HEK293 (cell line): Measurements from ENCODE around the gene SPART.

Experiments used
- CTCF ChIA-PET: fragments of 350-600 bp; formaldehyde crosslinking; extraction: SDS; loops from one replicate; lab custom pipeline; 2021; ENCODE audit warnings: antibody characterized with exemption; lab: Yijun Ruan, JAX
- POLR2A ChIA-PET: fragments of 300-600 bp; formaldehyde crosslinking; extraction: SDS; loops from one replicate; lab custom pipeline; 2020; ENCODE audit warnings: antibody characterized with exemption, inconsistent platforms; lab: Yijun Ruan, JAX
- H3K27ac ChIP-seq: fragments of 200-500 bp; sonication (Bioruptor generic); 2 replicates; pipeline ENCODE4 v1.5.1; 2014; ENCODE audit warnings: low read depth, low read length, control low read depth, inconsistent platforms; ENCODE audit errors: extremely low read depth
- H3K36me3 ChIP-seq, 2 experiments: fragments of 200-500 bp in 1 of 2; sonication (Bioruptor generic) in 1 of 2; 1 replicate in 1 of 2; 2 replicates in 1 of 2; pipeline ENCODE4 v1.5.1; 2014 to 2017; ENCODE audit warnings: inconsistent platforms in 2 of 2, low read length in 2 of 2; ENCODE audit not compliant: control insufficient read depth in 2 of 2, insufficient read depth in 1 of 2
- H3K4me1 ChIP-seq: fragments of 200-500 bp; sonication (Bioruptor generic); 2 replicates; pipeline ENCODE4 v1.5.1; 2014; ENCODE audit warnings: mild to moderate bottlenecking, low read length, inconsistent platforms; ENCODE audit not compliant: control insufficient read depth, insufficient read depth
- H3K4me3 ChIP-seq: 2 replicates; pipeline ENCODE4 v1.5.1; 2011; ENCODE audit warnings: low read depth, mild to moderate bottlenecking, control low read depth, low read length, moderate library complexity
- H3K9me3 ChIP-seq: fragments of 200-500 bp; sonication (Bioruptor generic); 2 replicates; pipeline ENCODE4 v1.5.1; 2014; ENCODE audit warnings: low read depth, low read length, inconsistent platforms; ENCODE audit not compliant: control insufficient read depth, insufficient read depth
- BCL11A ChIP-seq: fragments of 450-650 bp; formaldehyde crosslinking; IDR thresholded peaks from 2 replicates; pipeline ENCODE4 v1.5.1; 2016; ENCODE audit warnings: low read depth, missing biosample characterization, missing genetic modification characterization
- BCL6B ChIP-seq: fragments of 450-650 bp; formaldehyde crosslinking; IDR thresholded peaks from 2 replicates; pipeline ENCODE4 v1.5.1; 2017; ENCODE audit warnings: missing biosample characterization, missing genetic modification characterization
- GLI4 ChIP-seq: fragments of 450-650 bp; formaldehyde crosslinking; IDR thresholded peaks from 2 replicates; pipeline ENCODE4 v1.5.1; 2016; ENCODE audit warnings: missing biosample characterization, missing genetic modification characterization
- IKZF3 ChIP-seq: fragments of 450-650 bp; IDR thresholded peaks from 2 replicates; pipeline ENCODE4 v1.5.0; 2018; ENCODE audit warnings: missing biosample characterization, mild to moderate bottlenecking, missing genetic modification characterization, moderate library complexity
- KLF8 ChIP-seq: fragments of 450-650 bp; formaldehyde crosslinking; IDR thresholded peaks from 2 replicates; pipeline ENCODE4 v1.5.1; 2016; ENCODE audit warnings: missing biosample characterization, missing genetic modification characterization
- MEIS1 ChIP-seq: sonication (generic); formaldehyde crosslinking; IDR thresholded peaks from 2 replicates; pipeline ENCODE4 v1.8.1; 2022; ENCODE audit warnings: missing genetic modification reagents, mild to moderate bottlenecking, borderline replicate concordance
- REST ChIP-seq: fragments of 450-650 bp; formaldehyde crosslinking; IDR thresholded peaks from 2 replicates; pipeline ENCODE4 v1.5.1; 2016; ENCODE audit warnings: missing biosample characterization, missing genetic modification characterization
- TRIM28 ChIP-seq: IDR thresholded peaks from 2 replicates; pipeline ENCODE4 v1.6.1; 2011; ENCODE audit warnings: low read length, control low read depth, borderline replicate concordance
- ZBTB1 ChIP-seq: fragments of 450-650 bp; formaldehyde crosslinking; IDR thresholded peaks from 2 replicates; pipeline ENCODE4 v1.5.1; 2016; ENCODE audit warnings: missing biosample characterization, missing genetic modification characterization
- ZBTB44 ChIP-seq: fragments of 450-650 bp; IDR thresholded peaks from 2 replicates; pipeline ENCODE4 v1.5.1; 2018; ENCODE audit warnings: missing biosample characterization, mild to moderate bottlenecking, missing genetic modification characterization
- ZBTB48 ChIP-seq: fragments of 450-650 bp; formaldehyde crosslinking; IDR thresholded peaks from 2 replicates; pipeline ENCODE4 v1.5.1; 2016; ENCODE audit warnings: missing biosample characterization, missing genetic modification characterization
- ZNF133 ChIP-seq: fragments of 450-650 bp; formaldehyde crosslinking; IDR thresholded peaks from 2 replicates; pipeline ENCODE4 v1.5.1; 2016; ENCODE audit warnings: missing biosample characterization, missing genetic modification characterization
- ZNF155 ChIP-seq: fragments of 450-650 bp; formaldehyde crosslinking; IDR thresholded peaks from 2 replicates; pipeline ENCODE4 v1.5.1; 2016; ENCODE audit warnings: missing biosample characterization, missing genetic modification characterization
- ZNF169 ChIP-seq: fragments of 450-650 bp; formaldehyde crosslinking; IDR thresholded peaks from 2 replicates; pipeline ENCODE4 v1.5.1; 2016; ENCODE audit warnings: missing biosample characterization, missing genetic modification characterization
- ZNF175 ChIP-seq: fragments of 450-650 bp; formaldehyde crosslinking; IDR thresholded peaks from 2 replicates; pipeline ENCODE4 v1.5.1; 2016; ENCODE audit warnings: missing biosample characterization, missing genetic modification characterization
- ZNF223 ChIP-seq: fragments of 450-650 bp; formaldehyde crosslinking; IDR thresholded peaks from 2 replicates; pipeline ENCODE4 v1.5.1; 2016; ENCODE audit warnings: missing biosample characterization, missing genetic modification characterization
- ZNF423 ChIP-seq: fragments of 450-650 bp; formaldehyde crosslinking; IDR thresholded peaks from 2 replicates; pipeline ENCODE4 v1.5.1; 2016; ENCODE audit warnings: missing biosample characterization, missing genetic modification characterization
- ZNF529 ChIP-seq: fragments of 450-650 bp; formaldehyde crosslinking; IDR thresholded peaks from 2 replicates; pipeline ENCODE4 v1.5.1; 2017; ENCODE audit warnings: missing genetic modification characterization, missing biosample characterization; ENCODE audit not compliant: insufficient replicate concordance
- ZNF555 ChIP-seq: fragments of 450-650 bp; formaldehyde crosslinking; conservative IDR thresholded peaks from 2 replicates; pipeline ENCODE4 v1.5.1; 2017; ENCODE audit warnings: missing biosample characterization, mild to moderate bottlenecking, missing genetic modification characterization, inconsistent platforms
- ZNF560 ChIP-seq: fragments of 450-650 bp; formaldehyde crosslinking; IDR thresholded peaks from 2 replicates; pipeline ENCODE4 v1.5.1; 2017; ENCODE audit warnings: missing biosample characterization, missing genetic modification characterization, borderline replicate concordance
- ZNF580 ChIP-seq: fragments of 450-650 bp; formaldehyde crosslinking; IDR thresholded peaks from 2 replicates; pipeline ENCODE4 v1.5.1; 2016; ENCODE audit warnings: missing biosample characterization, missing genetic modification characterization
- ZNF600 ChIP-seq: fragments of 450-650 bp; formaldehyde crosslinking; IDR thresholded peaks from 2 replicates; pipeline ENCODE4 v1.5.1; 2016; ENCODE audit warnings: missing biosample characterization, missing genetic modification characterization
- ZNF621 ChIP-seq: fragments of 450-650 bp; formaldehyde crosslinking; IDR thresholded peaks from 2 replicates; pipeline ENCODE4 v1.5.1; 2017; ENCODE audit warnings: missing biosample characterization, missing genetic modification characterization
- ZNF654 ChIP-seq: fragments of 450-650 bp; formaldehyde crosslinking; IDR thresholded peaks from 2 replicates; pipeline ENCODE4 v1.5.1; 2016; ENCODE audit warnings: low read depth, missing biosample characterization, missing genetic modification characterization
- ZNF660 ChIP-seq: fragments of 450-650 bp; IDR thresholded peaks from 2 replicates; pipeline ENCODE4 v1.5.1; 2018; ENCODE audit warnings: missing biosample characterization, mild to moderate bottlenecking, missing genetic modification characterization
- ZNF692 ChIP-seq: fragments of 450-650 bp; formaldehyde crosslinking; IDR thresholded peaks from 2 replicates; pipeline ENCODE4 v1.5.1; 2016; ENCODE audit warnings: missing biosample characterization, missing genetic modification characterization
- ZNF791 ChIP-seq: fragments of 450-650 bp; formaldehyde crosslinking; IDR thresholded peaks from 2 replicates; pipeline ENCODE4 v1.5.1; 2016; ENCODE audit warnings: missing biosample characterization, missing genetic modification characterization
- ZNF792 ChIP-seq: fragments of 450-650 bp; formaldehyde crosslinking; IDR thresholded peaks from 2 replicates; pipeline ENCODE4 v1.5.1; 2016; ENCODE audit warnings: missing biosample characterization, missing genetic modification characterization

The SPART gene

GRCh38 chr13:36286006-36286405, 60.2 kb downstream of the SPART start:
- no peak overlapping the region for H3K27ac ChIP-seq
- ChIA-PET POLR2A (no interaction called here), CTCF (no interaction called here)
- H3K36me3 ChIP-seq: no peaks in the 10 kb centered on the region
- no peaks in the 10 kb centered on the region for H3K4me1 ChIP-seq
- TF ChIP-seq TRIM28 (no peak), ZNF560 (tag by site-specific recombination) (no peak)
- TF ChIP-seq, all 188 proteins: peak for 0
- no peak overlapping the region for H3K4me3 ChIP-seq
- H3K9me3 ChIP-seq: no peaks in the 10 kb centered on the region

GRCh38 chr13:36282821-36283432, 63.3 kb downstream of the SPART start:
- ChIA-PET POLR2A (interaction anchor here (0.6 to 1.3 kb wide), 2 partner anchors 64 to 451 kb away, joined by 5 to 11 read pairs; no protein-coding TSS in a partner anchor), CTCF (interaction anchor here (0.6 to 3.6 kb wide), 32 partner anchors 8 to 715 kb away, joined by 3 to 28 read pairs (median 5); partner anchors contain the start of gene CCDC169)
- no peaks in the 10 kb centered on the region for H3K9me3 ChIP-seq
- no peaks in the 10 kb centered on the region for H3K4me1 ChIP-seq
- H3K27ac ChIP-seq: no peak overlapping the region
- H3K4me3 ChIP-seq: no peak overlapping the region
- H3K36me3 ChIP-seq: no peaks in the 10 kb centered on the region
- TF ChIP-seq ZBTB48 (tag by site-specific recombination): no peak
- TF ChIP-seq ZNF580 (tag by site-specific recombination): no peak
- TF ChIP-seq ZNF654 (tag by site-specific recombination): peak; percentile 84
- peak; percentile 57; the same call in 1 of the 2 replicates for TF ChIP-seq ZNF660
- TF ChIP-seq ZNF600 (tag by site-specific recombination): no peak
- 0 out of 2 replicates have a peak, but pooled peaks have one; percentile 13 for TF ChIP-seq IKZF3 (tag by site-specific recombination)
- no peak for TF ChIP-seq ZBTB1 (tag by site-specific recombination)
- no peak for TF ChIP-seq ZBTB44 (tag by site-specific recombination)
- TF ChIP-seq ZNF423: no peak
- TF ChIP-seq ZNF155 (tag by site-specific recombination): no peak
- TF ChIP-seq MEIS1 (CRISPR knock-in tag): no peak
- no peak for TF ChIP-seq BCL11A (tag by site-specific recombination)
- no peak for TF ChIP-seq ZNF223 (tag by site-specific recombination)
- no peak for TF ChIP-seq ZNF529
- no peak for TF ChIP-seq KLF8 (tag by site-specific recombination)
- TF ChIP-seq ZNF175 (tag by site-specific recombination): no peak
- no peak for TF ChIP-seq REST
- no peak for TF ChIP-seq ZNF792 (tag by site-specific recombination)
- TF ChIP-seq ZNF621 (tag by site-specific recombination): no peak
- TF ChIP-seq ZNF133: no peak
- no peak for TF ChIP-seq ZNF169 (tag by site-specific recombination)
- TF ChIP-seq ZNF791: no peak
- TF ChIP-seq GLI4 (tag by site-specific recombination): no peak
- TF ChIP-seq BCL6B (tag by site-specific recombination): peak; percentile 61; the same call in 1 of the 2 replicates
- no peak for TF ChIP-seq ZNF555 (tag by site-specific recombination)
- no peak for TF ChIP-seq ZNF692 (tag by site-specific recombination)
